Posterior cingulate gyrus (tissue), 11 donors: Measurements from ENCODE around the gene SGSM1.
A peak's percentile ranks its signal among the peaks of the same experiment; 100 is the strongest.
"Not testable (repeated sequence)": the region's sequence is repeated elsewhere in the genome, so short reads cannot be mapped to it uniquely, and the experiment has no call there.

Source experiments
- DNase-seq, 10 donors: peaks; one replicate each; pipeline versions ENCODE4 v3.0.0 to v3.0.0-alpha.2; 2020 to 2021; ENCODE audit warnings: mixed read lengths in 3 of 10
- intact Hi-C: fragments of 100-400 bp; cut with DNase I; formaldehyde crosslinking; loops from one replicate; pipeline ENCODE4 v1.15.1; 2023

The SGSM1 gene

DNA sequence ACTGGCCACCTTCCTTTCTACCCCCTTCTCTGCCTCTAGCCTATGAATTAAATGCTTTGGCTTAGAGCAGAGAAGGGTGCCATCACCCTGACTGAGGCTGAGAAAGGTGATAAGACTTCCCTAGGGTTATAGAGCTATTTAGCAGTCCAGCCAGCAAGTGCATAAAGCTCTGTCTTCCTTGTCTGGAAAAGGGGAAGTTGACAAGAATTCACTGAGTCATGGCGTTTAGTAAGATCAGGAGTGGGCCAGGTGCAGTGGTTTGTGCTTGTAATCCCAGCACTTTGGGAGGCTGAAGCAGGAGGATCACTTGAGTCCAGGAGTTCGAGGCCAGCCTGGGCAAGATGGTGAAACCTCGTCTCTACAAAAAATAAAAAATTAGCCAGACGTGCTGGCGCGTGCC is 77.4 kb downstream of the SGSM1 start:
- intact Hi-C loops, result no loop called here
- peak in 1 of 10 donors; percentile 28 for DNase-seq

DNA sequence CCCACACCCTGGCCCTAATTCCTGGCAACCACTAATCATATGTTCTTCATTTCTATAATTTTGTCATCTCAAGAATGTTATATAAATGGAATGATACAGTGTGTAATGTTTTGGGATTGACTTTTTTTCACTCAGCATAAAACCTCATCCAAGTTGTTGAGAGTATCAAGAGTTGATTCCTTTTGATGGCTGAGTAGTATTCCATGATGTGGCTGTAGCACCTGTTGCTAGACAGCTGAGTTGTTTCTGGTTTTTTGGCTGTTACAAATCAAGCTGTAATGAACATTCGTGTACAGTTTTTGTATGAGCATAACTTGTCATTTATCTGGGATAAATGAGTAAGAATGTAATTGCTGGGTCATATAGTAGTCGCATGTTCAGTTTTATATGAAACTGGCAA is 81.2 kb downstream of the SGSM1 start:
- intact Hi-C loops, result no loop called here
- DNase-seq, result no peak

DNA sequence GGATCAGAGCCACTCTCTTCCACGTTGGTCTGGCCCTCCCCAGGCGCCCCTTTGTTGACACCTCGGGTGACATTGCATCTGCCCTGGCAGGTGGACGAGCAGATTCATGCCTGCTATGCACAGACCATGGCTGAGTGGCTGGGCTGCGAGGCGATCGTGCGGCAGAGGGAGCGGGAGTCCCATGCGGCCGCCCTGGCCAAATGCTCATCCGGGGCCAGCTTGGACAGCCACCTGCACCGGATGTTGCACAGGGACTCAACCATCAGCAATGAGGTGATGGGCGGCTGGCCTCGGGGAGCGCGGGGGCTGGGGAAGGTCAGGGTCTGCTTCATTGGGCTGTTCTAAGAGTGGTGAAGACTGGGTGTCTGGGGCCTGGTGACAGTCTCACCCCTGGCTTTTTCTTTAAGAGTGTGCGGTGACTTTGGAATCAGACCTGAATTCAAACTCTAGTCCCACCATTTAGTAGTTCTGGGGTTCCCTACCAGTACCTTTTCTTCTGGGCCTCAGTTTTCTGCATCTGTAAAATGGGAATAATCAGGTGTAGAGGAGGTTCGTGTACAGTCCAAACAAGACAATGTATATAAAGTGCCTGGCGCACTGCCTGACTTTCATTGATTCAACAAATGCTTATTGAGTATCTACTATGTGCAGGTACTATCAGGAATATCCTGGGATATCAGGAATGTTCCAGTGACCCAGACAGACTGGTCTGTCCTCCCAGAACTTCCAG is 87.5 kb downstream of the SGSM1 start:
- peak in 1 of 10 donors; percentile 65 for DNase-seq
- intact Hi-C loops, result no loop called here

DNA sequence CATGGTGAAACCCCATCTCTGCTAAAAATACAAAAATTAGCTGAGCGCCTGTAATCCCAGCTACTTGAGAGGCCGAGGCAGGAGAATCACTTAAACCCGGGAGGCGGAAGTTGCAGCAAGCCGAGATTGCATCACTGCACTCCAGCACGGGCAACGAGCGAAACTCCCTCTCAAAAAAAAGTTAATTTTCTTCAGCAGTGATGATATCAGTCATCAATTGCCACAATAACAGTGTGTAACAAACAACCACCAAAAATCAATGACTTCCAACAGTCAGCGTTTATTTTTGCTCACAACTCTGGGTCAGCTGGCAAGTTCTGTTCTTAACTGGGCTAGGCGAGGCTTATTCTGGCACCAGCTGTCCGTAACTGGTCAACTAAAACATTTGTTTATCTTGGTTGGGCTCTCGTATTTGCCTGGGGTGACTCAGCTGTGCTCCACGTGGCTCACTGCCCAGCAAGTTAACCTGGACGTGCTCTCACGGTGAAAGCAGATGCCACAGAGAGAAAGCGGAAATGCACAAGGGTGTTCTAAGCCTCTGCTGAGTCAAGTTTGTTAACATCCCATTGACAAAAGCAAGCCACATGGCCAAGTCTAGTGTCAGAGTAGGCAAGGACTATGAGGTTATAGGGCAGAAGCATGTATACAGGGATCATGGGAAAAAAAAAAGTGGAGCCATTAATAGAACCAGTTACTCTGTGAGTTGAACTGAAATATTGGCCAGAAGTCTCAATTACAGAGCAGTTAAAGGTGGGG is 88.4 kb downstream of the SGSM1 start:
- peak in 3 of 10 donors; percentile 8 to 67 (median 17) for DNase-seq
- intact Hi-C loops, result no loop called here

DNA sequence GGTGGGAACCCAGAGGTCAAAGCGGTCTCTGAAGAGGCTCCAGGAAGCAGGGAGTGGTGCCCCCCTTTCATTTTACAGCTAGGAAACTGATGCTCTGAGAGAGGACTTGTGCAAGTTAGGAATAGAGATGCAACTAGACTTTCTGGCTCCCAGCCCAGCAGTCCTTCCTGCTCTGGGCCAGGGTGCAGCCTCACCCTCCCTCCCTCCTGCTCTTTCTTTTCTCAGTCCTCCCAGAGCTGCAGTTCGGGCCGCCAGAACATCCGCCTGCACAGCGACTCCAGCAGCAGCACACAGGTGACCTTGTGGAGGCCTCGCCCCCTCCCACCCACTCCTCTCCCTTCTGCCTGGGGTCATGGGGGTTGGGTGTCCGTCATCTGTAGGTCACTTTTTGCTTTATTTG is 89.0 kb downstream of the SGSM1 start:
- DNase-seq, result peak in 1 of 10 donors; percentile 65
- intact Hi-C loops, result no loop called here

DNA sequence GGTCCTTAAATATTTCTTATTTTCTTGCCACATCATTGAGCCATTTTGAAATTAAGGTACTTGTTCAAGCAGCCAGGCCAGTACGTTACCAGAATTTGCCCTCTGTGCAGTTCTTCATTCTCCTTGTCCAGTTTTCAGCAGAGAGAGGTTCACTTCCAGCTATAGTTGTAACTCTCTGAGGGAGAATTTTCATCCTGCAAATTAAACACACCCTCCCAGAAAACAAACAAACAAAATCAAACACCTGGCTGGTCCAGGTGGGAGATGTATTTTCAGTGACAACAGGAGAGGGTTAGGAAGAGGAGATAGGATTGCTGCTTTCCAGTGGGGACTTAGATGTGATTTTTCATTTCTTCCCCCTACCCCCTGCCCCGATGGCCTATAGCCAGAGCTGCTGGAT is 95.4 kb downstream of the SGSM1 start:
- no peak for DNase-seq
- intact Hi-C loops, result no loop called here

DNA sequence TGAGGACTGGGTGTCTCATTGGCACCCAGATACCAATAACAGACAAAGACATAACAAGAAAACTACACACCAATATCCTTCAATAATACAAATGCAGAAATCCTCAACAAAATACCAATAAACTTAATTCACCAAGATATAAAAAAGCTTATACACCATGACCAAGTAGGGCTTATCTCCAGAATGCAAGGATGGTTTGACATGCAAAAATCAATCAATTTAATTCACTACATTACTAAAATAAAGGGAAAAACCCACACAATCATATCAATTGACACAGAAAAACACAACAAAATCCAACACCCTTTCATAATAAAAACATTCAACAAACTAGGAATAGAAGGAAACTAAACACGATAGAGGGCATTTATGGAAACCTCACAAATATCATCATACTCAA is 99.9 kb downstream of the SGSM1 start:
- intact Hi-C loops, result no loop called here
- DNase-seq, result no peak

DNA sequence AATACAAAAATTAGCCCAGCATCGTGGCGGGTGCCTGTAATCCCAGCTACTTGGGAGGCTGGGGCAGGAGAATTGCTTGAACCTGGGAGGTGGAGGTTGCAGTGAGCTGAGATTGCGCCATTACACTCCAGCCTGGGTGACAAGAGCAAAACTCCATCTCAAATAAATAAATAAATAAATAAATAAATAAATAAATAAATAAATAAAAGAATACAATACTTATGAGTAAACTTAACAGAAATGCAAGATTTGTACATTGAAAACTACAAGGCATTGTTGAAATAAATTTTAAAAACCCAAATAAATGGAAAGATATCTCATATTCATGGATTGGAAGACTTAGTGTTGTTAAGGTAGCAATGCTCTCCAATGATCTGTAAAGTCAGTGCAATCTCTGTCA is 101.1 kb downstream of the SGSM1 start:
- intact Hi-C loops, result not testable (repeated sequence)

DNA sequence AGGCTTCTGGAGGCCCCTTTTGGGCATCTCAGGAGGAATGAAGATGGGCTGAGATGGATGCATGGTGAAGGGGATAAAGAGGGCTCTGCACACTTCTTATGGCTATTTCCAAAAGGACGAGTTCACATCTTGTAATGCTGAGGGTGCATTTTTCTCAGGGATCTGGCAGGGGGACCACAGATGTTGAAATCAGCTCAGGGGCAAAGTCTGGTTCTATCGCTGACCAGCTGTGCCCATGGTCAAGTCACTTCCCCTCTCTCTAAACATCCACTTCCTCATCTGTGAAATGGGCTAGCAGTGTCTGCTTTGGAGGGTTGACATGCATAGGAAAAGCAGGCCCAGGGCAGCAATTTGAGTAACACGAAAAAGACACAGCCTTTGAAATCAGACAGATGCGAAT is 114.0 kb downstream of the SGSM1 start:
- intact Hi-C loops, result no loop called here
- DNase-seq, result peak in 1 of 10 donors; percentile 7

More for the DNA sequence above, 101.1 kb downstream of the SGSM1 start:
- DNase-seq, result peak in 1 of 10 donors; percentile 6

DNA sequence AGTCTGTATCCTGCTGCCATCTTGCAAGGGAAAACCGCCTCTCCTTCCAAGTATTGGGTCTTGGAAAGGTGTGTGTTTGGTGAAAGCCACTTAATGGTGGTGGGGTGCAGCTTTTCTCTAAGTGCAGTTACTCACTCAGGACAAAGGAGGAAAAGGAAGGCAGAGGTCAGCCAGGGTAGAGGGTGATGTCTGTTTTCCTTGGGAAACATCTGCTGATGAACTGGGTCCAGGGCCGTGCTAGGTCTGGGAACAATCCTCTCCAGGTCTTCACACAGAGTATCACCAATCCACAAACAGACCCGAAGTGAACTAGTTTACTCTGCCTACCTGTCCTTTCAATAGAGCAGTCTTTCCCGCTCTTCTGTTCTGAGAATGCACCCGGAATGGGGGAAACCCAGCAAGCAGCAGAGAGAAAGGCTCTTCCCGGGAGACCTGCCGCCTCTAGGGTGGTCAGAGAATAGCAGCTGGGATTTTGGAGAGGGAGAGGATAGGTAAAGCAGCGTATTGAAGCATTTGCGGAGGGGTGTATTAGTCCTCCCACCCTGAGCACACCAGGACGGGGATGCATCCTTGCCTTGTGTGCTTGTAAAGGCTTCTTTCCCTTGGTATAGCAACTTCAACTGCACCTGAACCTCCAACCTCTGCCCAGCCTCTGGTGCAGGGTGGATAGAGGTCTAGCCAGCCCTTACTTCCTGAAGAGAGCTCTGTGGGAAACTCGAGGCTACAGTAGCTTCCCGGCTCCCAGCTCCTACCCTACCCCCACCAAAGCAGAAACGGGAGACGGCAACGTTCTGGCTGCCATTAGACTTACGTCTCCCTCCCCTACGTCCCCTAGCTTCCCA is 119.8 kb downstream of the SGSM1 start:
- peak in 1 of 10 donors; percentile 56 for DNase-seq
- intact Hi-C loops, result no loop called here

DNA sequence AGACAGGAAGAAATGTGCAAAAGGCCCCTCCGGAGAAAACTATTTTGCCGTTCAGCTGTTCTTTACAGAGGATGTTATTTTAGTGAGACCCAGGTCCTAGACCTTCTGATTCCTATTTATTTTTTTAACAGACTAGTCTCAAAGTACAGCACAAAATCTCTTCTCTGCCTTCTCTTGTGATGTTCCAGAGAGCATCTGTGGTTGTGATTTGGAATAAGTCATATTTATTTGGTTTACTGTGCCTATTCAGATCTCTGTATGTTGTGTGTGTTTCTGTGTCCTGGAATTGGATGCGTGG is 120.4 kb downstream of the SGSM1 start:
- intact Hi-C loops, result no loop called here
- peak in 1 of 10 donors; percentile 5 for DNase-seq

DNA sequence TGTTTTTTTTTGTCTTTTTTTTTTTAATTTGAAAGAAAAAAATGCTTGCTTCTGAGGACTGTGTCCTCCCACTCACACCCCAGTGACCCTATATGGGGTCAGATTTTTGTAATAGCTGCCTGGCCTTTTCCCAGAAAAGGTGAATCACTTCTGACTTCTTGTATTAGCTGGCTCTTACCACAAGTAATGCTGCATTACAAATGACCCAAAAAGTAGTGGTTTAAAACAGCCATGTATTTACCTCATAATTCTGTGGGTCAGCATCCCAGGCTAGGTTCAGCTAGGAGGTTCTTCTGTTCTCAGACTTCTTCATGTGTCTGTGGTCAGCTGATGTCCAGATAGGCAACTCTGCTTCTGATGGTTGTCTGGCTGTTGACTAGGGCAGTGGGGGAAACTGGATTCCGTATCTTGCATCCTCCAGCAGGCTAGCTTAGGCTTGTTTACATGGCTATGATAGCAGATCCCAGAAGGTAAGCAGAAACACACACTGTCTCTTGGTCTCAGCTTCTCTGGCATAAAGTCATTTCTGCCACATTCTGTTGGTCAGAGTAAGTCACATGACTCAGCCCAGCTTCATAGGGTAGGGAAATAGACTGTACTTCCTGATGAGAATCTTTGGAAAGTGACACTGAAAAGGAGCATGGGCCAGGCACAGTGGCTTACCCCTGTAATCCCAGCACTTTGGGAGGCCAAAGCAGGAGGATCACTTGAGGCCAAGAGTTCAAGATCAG is 121.0 kb downstream of the SGSM1 start:
- intact Hi-C loops, result no loop called here

DNA sequence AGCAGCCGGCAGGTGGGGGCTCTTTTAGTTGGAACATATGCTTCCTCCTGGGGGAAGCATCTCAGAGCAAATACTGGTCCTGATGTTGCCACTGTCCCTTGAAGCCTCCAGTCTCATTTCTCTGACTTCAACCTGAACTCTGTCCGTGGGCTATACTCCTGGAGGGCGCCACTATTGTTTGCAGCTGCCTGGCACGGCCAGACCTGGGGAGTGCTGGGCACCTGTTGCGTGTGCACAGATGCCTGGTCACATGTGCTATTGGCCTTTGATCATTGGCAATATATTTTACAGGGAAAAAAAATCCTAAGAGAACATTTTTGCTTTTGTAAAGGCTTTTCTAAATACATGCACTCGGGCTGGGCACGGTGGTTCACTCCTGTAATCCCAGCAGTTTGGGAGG is 122.3 kb downstream of the SGSM1 start:
- intact Hi-C loops, result no loop called here

More for the DNA sequence above, 121.0 kb downstream of the SGSM1 start:
- peak in 1 of 10 donors; percentile 11 for DNase-seq

DNA sequence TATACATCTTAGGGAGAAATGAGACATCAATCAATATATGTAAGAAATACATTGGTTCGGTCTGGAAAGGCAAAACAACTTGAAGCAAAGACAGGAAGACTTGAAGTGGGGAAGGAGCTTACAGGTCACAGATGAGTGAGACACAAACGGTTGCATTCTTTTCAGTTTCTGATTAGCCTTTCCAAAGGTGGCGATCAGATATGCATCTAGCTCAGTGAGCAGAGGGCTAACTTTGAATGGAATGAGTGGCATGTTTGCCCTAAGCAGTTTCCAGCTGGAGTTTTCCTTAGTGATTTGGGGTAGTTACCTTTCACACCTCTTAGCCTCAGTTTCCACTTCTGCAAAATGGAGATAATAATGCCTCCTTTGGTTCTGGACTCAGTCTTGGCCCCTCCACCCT is 124.7 kb downstream of the SGSM1 start:
- no peak for DNase-seq
- intact Hi-C loops, result no loop called here

More for the DNA sequence above, 122.3 kb downstream of the SGSM1 start:
- peak in 1 of 10 donors; percentile 77 for DNase-seq

DNA sequence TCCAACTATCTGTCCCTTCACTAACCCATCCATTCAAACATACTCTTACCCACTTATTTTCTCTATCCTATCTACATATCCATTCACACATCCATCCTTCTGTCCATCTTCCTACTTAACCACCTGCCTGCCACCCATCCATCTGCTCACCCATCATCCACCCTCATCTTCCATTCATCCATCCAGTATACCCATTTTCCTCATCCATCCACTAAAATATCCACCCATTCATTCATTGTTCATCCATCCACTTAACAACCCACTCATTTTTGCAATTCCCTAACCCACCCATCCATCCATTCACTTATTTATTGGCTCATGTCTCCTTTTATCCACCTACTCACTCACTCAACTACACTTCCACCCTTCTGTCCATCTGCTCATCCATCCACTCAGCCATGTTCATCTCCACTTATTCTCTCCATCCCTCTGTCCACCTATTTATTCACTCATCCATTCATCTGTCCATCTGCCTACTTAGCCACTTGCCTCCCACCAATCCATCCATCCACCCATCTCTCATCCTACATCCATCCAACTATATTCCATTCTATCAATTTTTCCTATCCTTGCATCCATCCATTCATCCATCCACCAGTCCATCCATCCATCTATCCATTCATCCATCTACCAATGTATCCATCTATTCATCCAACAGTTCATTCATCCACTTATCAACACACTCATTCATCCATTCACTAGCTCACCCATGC is 129.9 kb downstream of the SGSM1 start:
- intact Hi-C loops, result no loop called here
- no peak for DNase-seq

DNA sequence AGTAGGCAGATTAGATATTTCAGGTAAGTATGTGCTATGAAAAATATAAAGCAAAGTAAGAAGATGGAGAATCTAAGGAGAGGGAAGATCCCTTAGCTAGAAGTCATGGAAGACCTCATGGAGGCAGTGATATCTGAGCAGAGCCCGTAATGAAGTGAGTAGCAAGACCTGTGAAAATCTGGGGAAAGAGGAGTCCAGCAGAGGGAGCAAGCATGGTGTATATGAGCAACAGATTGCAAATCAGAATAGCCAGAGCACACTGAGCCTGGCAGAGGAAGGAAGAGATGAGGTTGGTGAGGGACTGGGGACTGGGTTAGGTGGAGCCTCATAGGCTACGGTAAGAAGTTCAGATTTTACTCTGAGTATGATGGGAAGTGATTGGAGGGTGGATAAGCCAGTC is 131.1 kb downstream of the SGSM1 start:
- intact Hi-C loops, result no loop called here

DNA sequence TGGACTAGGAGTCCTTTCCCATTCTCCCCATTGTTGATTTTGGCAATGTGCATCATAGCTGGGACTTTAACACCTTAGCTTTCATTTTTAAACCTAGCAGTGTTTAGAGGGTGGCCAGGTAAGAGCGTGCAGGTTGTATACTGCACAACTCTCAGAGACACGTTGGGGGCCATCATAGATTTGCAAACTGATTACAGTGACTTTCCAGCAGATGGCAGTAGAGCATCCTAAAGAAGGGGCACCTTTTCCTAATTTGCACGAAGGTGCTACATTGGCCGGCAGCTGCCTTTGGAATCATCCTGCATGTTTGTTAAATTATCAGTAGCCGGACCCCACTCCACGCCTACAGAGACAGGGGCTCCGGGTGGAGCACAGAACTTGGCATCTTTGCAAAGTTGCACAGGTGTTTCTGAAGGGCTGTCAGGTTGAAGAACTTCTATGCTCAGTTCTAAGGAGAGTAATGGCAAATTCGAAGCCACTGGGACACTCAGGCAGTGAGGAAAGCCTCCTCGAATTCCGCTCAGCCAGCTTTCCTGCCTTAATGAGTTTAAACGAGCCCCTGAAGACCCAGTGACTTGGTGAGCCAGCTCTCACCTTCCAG is 132.8 kb downstream of the SGSM1 start:
- intact Hi-C loops, result loop anchor here (2.0 kb wide), 1 partner anchor 110 kb away; no protein-coding TSS in a partner anchor
- DNase-seq, result peak in 1 of 10 donors; percentile 8

More for the DNA sequence above, 131.1 kb downstream of the SGSM1 start:
- DNase-seq, result no peak

DNA sequence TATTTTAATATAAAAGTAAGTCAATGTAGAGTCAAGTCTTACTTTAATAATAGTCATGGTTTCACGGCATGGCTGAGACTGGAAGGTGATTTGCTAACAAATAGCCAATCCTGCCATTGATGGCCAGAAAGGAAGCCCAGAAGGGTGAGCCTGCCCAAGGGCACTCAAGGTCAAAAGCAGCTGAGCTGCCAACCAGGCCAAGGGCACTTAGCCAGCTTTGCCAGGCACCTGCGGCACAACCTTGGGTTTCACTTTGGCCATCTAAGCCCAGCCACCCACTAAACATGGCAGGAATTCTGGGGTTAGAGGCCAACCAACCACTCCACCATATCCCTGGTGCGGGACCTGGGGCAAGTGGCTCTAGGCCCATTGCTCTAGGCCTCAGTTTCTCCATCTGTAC is 136.3 kb downstream of the SGSM1 start:
- intact Hi-C loops, result no loop called here
- no peak for DNase-seq

DNA sequence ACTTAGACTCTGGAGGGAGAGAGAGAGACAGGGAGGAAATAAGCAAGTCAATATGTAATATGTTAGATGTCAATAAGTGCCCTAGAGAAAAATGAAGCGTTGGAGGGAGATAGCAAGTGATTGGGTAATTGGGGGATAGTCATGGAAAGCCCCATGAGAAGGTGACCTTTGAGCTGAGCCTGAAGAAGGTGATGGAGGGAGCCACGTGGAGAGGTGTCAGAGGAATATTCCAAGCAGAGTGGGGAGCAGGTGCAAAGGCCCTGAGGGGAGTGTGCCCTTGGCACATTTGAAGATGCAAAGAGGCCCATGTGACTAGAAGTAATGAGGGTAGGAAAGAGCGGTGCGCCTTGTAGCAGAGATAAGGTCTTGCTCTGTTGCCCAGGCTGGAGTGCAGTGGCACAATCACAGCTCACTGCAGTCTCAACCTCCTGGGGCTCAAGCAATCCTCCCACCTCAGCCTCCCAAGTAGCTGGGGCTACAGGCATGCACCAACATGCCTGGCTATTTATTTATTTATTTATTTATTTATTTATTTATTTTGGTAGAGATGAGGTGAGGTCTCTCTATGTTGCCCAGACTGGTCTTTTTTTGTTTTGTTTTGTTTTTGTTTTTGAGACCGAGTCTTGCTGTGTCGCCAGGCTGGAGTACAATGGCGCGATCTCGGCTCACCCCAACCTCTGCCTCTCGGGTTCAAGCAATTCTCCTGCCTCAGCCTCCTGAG is 138.4 kb downstream of the SGSM1 start:
- intact Hi-C loops, result no loop called here
- DNase-seq, result no peak
